Germinal center (tissue), 1 donor: ENCODE data around the gene SCN8A.

Experiments
- DNase-seq: peaks from one replicate; pipeline ENCODE4 v3.0.0; 2012; ENCODE audit warnings: mixed read lengths, low spot score

Gene SCN8A

DNA sequence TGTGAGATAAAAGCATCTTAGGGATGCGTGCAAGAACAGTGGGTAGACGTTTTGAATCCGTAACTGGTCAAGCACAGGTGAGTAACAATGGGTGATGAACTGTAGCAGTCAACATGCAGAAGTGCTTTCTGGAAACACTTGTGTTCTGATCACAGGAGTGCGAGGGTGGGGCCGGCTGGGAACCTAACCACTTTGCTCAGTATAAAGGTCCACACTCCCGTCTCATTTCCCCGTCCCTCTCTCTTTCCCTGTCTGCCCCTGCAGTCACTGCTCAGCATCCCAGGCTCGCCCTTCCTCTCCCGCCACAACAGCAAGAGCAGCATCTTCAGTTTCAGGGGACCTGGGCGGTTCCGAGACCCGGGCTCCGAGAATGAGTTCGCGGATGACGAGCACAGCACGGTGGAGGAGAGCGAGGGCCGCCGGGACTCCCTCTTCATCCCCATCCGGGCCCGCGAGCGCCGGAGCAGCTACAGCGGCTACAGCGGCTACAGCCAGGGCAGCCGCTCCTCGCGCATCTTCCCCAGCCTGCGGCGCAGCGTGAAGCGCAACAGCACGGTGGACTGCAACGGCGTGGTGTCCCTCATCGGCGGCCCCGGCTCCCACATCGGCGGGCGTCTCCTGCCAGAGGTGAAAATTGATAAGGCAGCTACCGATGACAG is 130.4 kb downstream of the SCN8A start:
- DNase-seq, result peak; percentile 27

DNA sequence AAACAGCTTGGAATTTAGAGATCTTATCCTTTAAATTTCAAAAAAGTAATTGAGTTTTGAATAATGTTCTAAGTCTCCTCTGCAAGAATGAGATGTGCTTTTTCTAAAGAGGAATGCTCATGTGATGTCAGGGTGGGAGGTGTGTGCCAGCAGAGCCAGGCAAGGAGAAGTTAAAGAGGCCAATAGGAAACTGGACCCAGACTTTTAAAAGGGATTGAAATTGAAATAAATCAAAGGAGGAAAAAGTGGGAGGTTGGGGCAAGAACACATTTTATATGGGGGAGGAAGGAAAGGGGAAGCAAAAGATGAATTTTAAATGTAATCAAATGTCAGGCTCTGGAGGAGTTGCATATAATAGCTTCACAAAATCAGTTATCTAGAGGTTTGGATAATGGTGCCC is 131.4 kb downstream of the SCN8A start:
- no peak for DNase-seq

DNA sequence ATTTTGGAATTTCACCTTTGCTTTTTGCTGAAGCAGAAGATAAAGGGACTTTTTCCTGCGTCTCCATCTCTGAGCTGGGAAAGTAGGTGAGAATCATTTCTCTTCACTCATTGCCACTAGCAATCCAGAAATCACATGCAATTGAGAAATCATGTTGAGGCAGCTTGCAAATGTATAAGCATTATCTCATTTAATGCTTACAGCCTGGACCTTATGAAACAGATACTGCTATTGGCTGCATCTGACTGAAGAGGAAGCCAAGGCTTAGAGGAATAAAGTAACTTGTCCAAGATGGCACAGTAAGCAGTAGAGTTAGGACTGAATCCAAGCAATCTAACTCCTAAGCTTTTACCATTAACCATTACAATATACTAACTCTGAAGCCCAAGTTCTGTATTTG is 135.1 kb downstream of the SCN8A start:
- DNase-seq, result no peak

DNA sequence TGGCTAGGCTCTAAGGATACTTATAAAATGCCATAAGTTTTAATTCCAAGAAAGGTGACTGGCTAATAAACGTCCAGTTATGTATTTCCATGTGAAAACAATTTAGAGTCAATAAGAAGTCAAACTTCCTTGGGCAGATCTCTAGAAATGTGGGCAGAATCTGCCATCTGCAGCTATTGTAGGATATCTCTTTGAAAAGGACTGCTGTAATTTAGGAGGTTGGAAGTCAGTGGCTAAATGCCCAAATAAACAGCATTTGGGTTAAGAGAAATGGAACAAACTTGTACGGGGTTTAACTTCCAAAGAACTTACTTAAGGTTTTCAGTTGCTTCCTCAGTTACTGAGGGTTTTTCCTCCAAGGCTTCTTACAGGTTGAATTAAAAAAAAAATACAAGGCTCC is 135.9 kb downstream of the SCN8A start:
- DNase-seq, result no peak

DNA sequence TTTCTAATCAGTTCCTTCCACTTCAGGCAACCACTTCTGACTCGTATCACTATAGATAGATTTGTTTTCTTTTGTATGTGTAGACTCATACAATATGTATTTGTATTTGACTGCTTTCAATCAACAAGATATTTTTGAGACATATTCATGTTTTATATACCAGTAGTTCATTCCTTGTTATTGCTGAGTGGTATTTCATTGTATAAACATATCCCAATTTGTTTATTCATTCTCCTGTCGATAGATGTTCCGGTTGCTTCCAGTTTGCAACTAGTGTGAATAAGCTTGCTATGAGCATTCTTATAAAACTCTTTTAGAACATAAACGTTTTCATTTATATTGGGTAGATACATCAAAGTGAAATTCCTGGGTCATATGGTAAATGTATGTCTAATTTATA is 138.3 kb downstream of the SCN8A start:
- no peak for DNase-seq

DNA sequence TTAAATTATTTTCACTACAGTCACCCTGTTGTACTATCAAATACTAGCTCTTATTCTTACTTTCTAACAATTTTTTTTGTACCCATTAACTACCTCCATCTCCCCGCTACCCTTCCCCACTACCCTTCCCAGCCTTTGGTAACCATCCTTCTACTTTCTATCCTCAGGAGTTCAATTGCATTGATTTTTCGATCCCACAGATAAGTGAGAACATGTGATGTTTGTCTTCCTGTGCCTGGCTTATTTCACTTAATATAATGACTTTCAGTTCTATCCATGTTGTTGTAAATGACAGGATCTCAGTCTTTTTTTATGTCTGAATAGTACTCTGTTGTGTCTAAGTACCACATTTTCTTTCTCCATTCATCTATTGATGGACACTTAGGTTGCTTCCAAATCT is 139.7 kb downstream of the SCN8A start:
- no peak for DNase-seq

DNA sequence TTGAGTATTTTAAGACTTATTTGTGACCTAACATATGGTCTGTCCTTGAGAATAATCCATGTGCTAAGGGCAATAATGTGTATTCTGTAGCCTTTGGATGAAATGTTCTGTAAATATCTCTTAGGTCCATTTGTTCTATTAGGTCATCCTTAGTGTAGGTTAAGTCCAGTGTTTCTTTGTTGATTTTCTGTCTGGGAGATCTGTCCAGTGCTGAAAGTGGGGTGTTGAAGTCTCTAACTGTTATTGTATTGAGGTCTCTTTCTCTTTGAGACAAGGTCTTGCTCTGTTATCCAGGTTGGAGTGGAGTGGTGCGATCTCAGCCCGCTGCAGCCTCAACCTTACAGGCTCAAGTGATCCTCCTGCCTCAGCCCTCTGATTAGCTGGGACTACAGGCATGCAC is 149.5 kb downstream of the SCN8A start:
- DNase-seq, result no peak

DNA sequence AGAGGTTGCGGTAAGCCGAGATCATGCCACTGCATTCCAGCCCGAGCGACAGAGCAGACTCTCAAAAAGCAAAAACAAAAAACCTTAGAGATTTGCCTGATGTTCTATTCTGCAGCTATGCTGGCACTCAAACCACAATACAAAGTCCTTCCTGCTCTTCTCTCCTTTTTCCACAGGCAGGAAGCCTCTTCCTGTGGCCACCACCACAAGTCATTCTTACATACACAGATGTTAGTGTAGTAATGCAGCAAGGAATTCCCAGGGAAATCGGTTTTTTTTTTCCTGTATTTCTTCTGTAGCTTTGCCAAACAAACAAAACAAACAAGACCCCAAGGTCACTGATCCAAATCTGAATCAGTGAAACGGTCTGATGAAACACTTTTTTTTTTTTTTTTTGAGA is 153.2 kb downstream of the SCN8A start:
- no peak for DNase-seq

DNA sequence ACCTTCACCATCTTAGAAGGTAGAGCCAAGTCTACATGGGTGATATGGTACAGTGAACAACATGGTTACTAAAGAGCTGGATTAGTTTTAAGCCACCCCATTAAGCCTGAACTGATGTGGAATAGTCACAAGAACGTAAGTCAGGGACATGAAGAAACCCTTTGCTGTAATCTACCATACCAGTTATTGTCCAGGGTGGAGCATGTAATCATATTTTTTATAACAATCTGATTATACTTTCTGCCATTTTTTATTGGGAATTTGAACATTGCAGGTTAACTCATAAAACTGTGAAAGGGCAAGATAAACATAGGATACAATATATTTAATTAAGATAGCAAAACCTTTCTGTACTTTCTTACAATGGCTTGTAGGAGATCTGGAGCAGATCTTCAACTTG is 153.9 kb downstream of the SCN8A start:
- DNase-seq, result no peak

DNA sequence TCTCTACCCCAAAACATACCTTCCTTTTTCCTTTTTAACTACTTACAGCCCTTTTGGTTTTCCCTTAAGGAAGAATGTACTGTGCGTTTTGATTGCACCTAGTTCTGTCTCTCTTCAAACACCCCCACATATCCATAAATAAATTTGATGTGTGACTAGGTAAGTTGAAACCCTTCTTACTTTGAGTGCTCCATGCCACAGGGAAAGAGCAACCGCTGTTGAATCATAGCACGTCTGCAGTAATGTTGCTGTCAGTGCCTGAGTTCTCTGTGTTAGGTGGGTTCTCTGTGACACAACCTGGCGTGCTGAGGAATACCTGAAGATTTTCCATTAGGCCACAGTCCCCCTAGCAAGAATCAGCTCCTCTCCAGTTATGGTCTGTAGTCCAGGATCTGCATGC is 155.4 kb downstream of the SCN8A start:
- DNase-seq, result no peak

DNA sequence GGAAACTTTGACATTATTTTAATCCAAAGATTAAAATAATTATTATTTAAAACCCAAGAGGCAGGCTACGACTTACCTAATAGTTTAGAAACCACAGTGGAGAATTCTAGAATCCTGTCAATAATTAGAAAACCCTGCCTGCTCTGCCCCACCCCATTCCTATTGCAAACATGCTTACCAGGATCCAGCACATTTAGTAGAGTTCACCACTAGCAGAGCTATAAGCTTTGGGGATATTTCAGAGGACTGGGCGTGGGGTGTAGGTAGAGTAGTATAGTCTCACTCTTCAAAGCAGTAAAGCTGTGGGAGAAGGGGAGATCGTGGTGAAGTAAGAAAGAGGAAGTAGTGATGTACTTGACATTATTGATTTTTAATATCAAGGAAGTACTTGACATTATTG is 157.2 kb downstream of the SCN8A start:
- no peak for DNase-seq

DNA sequence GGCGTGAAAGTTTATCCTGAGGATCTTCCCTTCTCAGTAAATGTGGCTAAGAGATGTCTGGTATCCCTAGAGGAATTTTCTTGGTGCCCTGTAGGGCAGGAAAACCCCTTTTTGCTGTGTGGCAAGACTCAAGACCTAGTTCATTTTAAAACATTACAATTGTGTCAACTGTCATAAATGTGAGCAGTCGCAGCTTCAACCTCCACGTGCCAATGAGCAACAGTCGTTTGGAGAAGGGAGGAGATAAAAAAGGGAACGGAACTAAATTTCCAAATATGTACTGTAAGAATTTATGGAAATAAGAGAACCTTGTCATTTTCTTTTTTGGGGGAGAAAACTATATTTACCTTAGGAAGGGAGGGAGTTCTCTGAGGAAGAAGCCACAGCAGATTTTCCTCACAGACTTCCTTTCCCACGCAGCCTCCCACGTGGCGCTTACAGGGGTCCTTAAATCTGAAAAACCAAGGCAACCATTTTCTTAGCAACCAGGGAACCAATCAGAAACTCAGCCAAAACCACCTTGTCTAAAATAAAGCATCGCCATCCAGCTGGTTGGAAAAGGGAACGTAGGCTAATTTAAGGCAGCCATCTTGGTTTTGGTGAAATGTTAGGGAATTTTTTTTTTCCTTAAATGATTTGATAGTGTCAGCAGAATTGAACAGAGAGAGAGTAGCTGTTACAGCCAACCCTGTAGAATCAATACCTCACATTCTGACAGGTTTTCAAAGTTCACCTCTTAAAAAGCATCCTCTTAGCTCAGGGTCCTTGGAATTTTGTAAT is 158.4 kb downstream of the SCN8A start:
- no peak for DNase-seq

DNA sequence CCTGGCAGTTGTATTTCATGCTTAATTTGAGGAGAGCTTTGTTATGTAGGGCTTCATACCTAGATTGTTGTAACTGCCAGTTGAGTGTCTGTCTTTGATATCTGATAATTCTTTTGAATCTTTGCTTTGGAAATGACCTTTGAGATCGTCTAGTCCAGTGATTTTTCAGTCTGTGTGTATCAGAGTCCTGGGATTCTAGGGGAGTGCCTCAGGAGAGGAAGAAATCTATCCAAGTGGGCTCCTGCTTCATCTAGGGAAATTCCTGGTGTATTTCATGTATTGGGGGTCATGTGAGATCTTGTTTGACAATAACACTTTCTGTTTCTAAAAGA is 158.9 kb downstream of the SCN8A start:
- no peak for DNase-seq

DNA sequence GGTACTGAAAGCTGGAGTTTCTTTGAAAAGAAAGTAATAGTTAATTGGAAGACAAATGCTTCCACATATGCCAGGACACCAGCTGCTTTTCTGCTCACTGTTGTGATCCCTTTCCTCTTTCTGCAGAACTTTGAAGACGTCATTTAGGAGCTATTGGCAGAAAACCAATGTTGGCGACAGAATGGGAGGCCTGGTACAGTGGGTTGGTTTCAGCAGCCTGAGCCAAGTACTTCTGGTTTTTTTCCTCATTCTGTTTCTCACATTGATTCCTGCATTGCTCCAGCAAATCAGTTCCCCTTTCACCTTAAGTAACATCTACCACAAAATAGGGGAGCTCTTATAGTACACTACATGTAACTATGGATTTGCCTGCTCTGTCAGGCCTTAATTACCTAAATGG is 160.6 kb downstream of the SCN8A start:
- DNase-seq, result no peak

DNA sequence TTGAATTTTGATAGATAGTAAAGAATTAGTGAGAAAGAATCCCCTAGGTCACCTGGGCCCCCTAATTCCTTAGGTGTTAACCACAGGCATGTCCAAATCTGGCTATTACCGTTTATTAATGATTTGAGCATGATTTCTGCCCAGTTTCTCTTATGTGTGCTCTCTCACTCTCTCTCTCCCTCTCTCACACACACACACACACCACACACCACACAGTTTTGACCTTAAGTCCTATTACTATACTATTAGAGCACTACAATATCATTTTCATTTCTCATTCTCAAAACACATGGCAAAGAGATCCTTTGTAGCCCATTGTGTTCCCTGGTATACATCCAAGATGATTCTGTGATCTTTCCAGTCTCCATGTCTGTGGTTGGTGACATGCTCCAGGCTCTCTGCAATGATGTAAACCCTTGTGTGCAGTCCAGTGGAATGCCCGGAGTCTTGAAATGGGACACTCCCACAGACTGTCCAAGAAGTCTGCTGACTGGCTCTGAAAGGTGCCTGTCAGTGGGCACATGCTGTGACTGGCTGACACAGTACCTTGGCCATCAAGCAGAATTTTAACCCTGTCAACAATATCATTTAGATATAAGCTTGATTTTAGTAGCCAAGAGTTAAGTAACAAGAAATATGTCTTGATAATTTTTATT is 161.3 kb downstream of the SCN8A start:
- DNase-seq, result no peak

DNA sequence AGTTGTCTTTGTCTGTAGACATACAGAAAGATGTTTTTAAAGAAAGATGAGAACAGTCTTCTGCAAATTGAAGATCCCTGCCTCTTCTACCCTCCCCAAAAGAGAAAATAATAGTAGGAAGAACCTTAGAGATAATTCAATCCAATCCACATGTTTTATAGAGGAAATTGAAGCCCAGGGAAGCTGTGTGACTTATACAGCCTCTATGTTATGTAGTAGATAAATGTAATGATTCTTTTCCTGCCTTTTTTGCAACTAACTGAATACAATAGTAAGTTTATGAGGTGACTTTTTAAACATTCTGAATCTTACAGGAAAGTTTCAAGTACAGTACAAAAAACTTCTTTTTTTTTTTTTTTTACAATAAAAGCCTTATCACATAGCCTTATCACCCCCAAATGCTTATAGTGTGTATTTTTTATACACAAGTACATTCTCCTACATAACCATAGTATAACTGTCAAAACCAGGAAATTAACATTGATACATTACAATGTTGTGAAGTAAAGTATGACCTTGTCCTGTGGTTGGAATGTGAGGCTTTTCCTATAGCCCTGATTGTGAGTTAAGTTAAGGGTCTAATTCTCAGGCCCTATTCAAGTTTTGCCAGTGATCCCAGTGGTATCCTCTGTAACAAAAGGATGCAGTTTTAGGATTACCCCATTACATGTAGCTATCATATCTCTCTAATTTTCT is 163.1 kb downstream of the SCN8A start:
- no peak for DNase-seq

DNA sequence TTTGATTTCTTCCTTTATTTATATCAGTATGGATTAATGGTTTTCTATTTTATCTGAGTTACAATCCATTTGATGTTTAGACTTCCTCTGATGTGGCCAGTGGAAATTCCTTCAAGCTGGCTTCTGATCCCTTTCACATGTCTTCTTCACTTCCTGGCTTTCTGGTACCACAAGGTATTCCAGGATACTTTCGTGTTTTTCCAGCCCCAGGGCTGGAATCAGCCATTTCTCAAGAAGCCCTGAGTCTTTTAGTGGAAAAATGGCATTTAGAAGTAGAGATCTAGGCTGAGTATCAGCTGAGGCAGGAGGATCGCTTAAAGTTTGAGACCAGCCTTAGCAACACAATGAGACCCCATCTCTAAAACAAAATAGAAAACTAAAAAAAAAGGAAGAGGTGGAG is 164.2 kb downstream of the SCN8A start:
- DNase-seq, result no peak

DNA sequence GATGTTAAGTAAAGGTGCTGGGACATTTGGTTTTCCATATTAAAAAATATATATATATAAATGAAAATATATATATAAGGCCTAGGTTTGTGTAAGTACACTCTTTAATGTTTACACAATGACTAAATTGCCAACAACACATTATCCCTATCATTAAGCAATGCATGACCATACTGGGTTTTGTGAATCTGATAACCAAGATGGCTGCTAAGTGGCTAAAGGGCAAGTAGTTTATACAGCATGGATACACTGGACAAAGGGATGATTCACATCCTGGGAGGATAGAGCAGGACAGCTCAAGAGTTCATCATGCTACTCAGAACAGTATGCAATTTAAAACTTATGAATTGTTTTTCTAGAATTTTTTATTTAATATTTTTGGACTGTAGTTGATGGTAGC is 168.1 kb downstream of the SCN8A start:
- DNase-seq, result no peak

DNA sequence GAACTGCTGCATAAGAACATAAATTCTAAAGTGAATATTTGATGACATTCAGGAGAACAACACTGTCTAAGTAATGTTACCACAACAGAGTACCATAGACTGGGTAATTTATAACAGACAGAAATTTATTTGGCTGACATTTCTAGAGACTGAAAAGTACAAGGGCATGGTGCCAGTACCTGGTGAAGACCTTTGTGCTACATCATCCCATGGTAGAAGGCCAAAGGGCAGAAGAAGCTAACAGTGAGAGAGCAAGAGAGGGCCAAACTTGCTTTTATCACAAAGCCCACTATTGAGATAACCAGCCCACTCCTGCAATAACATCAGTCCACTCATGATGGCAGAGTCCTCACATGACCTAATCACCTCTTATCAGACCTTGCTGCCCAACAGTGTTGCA is 168.7 kb downstream of the SCN8A start:
- no peak for DNase-seq

DNA sequence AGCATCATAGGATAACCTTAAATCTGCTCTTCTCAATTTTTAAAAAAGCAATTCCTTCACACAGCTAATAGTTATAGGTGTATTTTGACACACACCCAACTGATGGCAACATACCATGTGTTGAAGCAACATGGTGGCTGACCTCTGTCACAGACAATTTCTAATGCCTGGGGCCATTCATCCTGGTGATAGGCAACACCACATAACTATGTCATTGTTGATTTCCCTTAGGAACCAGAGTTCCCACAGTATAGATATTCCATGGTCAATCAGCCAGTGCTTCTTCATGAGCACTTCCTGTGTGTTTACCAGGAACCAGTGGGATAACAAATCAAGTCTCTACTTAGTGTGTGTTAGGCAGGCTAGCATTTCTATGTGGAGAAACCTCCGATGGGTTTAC is 169.2 kb downstream of the SCN8A start:
- DNase-seq, result no peak

DNA sequence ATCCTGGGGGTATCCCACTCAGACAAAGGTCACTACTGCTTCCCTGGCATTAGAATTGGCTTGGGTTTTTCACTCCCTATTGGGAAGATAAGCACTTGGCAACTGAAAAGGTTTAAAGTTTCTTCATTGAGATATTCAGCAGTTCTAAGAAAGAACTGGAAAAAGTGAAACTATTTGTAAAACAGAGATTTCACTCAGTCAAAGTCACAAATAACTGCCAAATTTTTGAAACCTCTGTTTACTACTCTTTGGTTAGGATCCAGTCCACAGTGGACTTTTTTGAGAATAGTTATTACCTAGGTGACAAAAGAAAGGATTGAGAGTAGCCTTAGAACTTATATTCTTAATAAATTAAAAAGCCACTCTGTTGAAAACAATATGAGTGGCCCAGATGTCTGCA is 172.7 kb downstream of the SCN8A start:
- DNase-seq, result no peak

DNA sequence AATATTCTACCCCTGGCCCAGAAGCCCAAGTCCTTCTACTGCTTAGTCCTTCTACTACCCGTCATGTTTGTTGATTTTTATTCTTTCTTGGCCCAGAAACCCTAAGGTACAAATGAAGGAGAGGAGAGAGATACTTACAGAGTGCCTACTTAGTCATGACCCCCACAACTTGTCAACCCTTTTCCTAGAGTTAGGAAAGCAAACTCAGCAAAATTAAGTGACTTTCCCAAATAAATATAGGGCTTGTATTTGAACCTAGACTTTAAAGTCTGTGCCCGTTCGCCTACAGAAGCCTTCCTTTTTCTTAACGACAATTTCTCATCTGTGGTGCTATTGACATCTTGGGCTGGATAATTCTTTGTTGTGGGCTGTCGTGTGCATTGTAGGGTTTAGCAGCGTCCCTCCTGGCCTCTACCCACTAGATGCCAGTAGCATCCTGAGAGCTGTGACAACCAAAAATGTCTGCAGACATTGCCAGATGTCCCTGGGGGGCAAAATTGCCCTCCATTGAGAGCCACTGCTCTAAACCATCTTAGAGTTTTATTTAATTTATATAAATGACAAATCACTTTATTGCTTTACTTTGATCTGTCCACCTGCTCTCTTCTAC is 175.1 kb downstream of the SCN8A start:
- DNase-seq, result no peak

DNA sequence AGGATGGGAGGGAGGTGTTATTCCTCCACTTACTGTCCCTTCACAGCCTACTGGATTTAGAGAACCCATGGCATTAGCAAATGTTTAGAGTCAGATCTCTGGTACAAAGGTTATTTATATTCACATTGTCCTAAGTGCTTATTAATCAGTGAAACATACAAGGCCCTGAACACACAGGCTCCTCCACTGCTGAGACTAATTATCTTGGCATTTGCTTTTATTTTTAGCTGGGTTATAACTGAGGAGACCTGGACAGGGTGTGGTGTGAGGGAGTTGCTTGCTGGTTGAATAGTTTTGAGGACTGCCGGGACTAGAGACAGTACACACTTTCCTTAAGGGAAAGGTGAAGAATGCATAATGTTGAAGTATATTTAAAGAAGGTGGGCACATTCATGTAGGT is 180.0 kb downstream of the SCN8A start:
- DNase-seq, result no peak
